C4-2B (cell line): ENCODE results near the gene PTPN1.

ENCODE experiments used
- CTCF ChIP-seq: fragments of 450-650 bp; conservative IDR thresholded peaks from 2 replicates; pipeline ENCODE4 v1.5.1; 2017; ENCODE audit warnings: mild to moderate bottlenecking
- ZFX ChIP-seq: fragments of 450-650 bp; IDR thresholded peaks from 2 replicates; pipeline ENCODE4 v1.6.1; 2017

GRCh38 chr20:50506270-50506579, 4.0 kb upstream of the PTPN1 start:
- no peak; the same call in 1 of the 2 replicates for TF ChIP-seq CTCF
- no peak for TF ChIP-seq ZFX
